NCI-H526 treated with DMSO at 0.1 percent for 48 hours (cell line): ENCODE measurements around the gene SOX11.

Experiments
- DNase-seq: peaks from one replicate; lab custom pipeline; 2025; lab: John Stamatoyannopoulos, UW

SOX11 gene

DNA sequence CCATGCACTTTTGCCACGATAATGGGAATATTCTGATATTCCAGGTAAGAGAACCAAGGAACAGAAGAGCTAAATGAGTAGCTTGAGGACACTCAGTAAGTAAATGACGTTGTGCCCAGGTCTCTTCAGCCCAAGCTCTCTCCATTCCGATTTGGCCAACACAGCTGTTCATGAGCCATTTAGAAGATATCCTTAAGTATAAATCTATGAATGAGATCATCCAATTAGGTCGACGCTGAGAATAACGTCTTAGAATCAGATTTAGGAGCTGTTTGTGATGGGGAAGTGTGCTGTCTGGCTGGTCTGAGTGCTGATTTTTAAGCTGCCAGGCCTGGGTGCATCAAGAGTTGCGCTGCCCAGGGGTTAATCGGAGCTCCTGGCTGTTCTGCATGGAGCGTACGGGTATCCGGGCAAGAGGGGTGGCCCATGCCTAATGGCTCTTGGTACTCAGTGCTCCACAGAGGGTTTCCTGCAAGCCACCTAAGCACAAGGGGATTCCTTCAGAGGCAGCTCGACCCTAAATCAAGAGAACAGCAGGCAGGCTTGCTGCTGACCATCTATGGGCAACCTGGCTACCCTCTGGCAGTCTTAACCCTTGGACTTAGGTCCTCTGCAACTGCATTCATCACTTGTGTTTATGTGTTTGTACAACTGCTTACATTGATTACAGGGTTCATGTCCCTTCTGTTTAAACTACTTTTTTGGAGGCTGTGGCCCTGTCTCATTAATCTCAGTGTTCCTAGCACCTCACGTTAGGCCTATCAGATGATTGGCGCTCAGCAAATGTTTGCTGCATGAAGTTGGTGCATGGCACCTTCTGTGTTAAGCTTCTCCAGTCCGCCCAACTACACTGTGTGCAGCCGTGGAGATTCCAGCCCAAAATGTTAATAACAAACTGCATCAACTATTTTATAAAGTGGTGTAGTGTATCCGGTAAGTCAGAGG lies 31.9 kb downstream of the SOX11 start:
- no peak for DNase-seq

DNA sequence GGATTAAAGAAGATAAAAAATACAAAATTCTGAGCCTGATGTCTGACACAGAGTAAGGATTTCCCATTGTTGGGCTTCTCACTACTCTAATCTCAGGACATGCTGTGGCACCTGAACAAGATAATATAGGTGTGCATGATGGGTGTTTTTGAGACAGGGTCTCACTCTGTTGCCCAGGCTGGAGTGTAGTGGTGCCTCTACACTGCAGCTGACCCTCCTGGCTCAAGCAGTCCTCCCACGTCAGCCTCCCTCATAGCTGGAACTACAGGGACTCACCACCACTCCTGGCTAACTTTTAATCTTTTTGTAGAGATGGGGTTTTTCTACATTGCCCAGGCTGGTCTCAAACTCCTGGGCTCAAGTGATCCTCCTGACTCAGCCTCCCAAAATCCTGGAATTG lies 32.9 kb downstream of the SOX11 start:
- DNase-seq, result no peak

DNA sequence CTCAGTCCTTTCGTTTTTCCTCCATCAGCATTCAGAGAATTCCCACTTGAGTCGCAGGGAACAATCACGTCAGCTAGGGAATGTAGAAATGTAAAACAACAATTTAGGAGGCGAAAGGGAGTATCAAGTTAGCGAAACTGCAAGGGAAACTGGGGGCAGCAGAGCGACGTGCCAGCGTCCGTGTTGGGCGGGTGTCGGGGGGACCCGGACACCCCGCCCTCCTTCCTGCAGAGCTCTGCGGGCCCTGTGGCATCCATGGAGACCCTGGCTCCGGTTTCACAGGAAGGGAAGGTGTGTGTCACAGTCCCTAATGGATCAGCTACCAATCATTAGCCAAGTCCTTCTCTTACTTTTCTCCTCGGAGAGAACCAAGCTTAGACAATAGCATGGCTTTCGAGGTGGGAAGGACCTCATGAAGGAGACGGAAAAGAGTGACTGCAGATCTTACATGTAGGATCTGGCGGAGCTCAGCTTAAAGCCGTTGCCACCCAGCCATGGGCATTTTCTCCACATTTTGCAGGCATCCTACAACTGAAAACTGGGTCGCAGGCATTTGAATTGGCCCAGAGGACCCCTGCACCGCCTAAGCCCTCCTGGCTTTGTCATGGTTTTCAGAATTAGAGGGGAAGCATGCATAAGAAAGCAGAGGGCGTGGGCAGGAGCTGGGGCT lies 33.7 kb downstream of the SOX11 start:
- DNase-seq, result no peak

DNA sequence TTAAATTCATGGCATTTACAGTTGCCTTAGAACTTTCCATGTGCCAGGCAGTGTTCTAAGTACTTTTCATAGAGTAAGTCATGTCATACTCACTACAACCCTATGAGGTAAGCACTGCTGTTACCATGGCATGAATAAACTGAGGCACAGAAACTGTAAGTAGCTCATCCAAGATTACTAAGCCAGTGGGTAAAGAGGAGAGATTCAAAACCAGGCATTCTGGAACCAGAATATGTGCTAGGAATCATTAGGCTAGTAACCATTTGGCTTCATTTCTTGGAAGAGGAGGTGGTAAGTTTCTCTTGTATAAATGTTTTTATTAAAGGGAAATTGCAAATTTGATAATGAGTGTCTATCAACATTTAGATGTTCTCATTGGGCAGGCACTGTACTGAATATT lies 35.1 kb downstream of the SOX11 start:
- DNase-seq, result no peak

DNA sequence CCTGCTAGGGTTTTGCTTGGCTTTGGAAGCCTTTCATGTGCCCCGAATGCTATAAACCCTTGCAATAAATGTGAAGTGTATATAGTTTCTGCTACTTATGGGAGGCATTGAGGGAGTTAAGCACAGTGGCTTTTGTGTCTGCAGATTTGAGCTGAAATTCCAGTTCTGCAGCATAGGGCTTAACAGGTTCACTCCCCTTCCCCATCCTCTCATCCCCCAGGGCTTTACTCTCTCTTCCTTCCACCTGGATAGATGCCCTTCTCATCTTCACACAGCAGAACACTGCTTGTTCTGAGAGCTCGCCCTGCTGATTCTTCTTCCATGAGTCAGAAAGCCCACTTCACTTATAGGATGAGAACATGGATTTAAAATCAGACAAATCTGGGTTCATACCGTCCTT lies 37.2 kb downstream of the SOX11 start:
- DNase-seq, result no peak

DNA sequence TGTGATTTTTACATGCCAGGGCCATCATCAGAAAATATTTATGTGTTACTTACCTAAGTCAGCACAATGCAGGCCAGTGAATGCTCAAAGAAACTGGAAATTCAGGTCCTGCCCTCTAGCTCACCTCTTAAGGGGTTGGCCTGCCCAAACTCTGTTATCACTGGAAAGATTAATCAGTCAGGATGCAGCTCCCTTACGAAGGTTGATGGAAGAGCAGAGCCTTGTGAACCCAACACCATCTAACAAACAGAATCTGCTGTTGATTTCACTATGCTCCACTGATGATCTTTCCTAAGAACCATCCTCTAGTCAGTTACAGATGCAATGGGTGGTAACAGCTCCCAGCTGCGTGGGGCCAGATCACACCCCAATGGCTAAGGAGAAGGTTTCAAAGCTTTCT lies 38.2 kb downstream of the SOX11 start:
- no peak for DNase-seq

DNA sequence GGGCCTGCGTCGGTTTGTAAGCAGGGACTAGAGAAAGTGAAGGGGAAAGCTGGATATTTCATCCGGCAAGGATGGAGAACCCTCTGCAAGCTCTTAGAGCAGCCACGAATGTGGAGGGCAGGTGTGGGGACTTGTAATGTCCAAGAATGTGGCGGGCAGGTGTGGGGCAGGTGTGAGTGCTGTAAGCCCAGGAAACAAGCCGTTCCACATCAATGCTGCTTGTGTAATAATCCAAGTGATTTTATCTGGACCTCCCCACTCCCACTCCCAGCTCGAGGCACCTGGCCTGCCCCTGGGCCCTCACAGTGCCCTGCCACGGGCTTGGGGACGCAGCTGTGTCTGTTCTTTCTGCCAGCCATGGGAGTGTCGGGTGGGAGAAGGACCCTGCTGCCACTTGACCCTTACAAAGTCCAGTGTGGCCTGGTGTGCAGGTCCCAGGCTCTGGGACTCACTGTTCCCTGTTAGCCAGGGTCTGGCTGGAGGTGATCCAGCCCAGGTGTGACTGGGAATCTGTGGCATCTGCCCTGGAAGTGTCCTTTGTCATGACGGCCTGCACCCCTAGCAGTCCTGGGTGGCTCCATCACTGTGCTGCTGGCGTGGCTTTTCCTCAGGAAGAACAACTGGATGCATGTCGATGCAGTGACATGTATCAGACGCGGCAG lies 42.8 kb downstream of the SOX11 start:
- no peak for DNase-seq

DNA sequence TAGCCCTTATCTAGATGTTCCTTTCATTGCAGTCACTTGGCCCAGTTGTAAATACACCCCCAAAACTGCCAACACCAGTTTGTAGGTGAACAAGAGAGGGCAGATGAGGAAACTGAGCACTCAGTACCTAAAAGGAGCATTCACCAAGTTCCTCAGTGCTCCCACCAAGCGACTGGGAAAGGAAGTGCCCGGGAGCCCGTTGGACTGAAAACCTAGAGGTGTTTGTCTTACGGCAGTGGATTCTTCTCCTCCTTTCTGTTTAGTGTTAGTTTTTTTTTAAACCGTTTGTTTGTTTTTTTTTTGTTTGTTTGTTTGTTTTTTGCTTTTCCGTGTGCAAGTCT lies 43.3 kb downstream of the SOX11 start:
- DNase-seq, result no peak

DNA sequence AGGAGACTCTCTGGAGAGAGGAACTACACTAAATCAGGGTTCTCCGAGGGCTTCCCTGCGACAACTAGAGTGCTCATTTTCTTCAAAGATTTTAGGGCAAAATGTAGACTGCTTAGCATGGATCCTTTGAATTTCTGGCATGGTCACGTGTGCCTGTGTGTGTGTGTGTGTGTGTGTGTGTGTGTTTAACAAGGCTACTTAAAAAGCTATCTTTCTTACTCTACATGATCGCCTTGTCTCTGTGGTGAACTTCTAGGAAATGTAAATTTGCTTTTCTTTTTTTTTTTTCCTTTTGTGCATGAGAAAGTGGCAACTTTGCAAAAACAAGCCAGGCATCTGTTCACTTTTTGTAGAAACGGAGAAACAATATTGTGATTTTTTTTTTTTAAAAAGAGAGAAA lies 43.9 kb downstream of the SOX11 start:
- no peak for DNase-seq

DNA sequence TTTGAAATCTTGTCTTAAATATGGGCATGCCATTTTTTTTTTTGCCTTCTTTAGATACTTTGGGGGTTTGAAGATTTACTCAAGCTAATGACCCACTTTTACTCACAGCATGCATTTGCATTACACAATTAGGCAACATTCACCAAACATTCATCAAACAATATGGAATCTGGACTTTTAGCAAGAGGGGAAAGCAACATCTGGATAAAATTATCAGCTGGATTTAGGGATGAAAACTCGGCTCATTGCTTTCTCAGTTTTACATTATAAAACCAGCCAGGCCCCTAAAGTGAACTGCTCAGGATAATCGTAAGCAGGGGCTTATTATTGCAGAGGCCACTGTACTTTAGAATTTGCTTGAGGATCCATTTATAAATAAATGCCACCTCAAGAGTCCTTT lies 44.7 kb downstream of the SOX11 start:
- DNase-seq, result no peak

DNA sequence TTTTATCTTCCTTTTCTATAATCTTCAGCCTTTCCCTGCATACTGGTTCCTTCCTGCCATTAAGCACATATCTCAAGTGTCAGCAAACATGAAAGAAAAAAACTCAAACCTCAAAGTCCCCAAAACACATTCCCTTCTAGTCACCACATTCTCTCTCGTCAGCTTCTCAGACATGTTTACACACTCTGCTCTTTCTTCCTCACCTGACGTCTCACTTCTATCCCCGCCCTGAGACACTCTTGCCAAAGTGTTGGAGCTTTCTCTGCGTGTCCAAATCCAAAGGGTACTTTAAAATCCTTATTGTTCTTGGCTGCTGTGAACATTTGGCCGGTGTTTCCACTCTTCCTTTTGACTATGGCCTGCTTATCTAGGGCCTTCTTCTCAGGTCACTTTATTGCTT lies 47.9 kb downstream of the SOX11 start:
- no peak for DNase-seq

DNA sequence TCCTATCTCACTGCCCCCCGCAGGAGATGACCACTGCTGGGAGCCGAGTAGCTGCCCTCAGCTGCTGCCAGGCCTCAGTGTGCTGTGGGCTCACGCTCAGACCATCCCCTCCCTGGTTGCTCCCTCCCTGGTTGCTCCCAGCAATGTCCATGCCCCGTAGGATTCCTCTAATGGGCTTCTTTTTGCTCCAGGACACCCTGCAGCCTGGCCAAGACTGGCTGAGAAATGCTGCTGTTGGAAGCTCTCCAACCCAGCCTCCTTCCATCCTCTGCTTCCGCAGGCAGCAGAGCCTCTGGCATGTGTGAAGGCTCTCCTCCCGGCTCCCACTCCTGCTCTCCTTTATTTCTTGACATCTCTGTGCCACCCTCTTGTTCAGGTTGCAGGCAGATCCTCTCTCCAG lies 48.6 kb downstream of the SOX11 start:
- DNase-seq, result no peak

DNA sequence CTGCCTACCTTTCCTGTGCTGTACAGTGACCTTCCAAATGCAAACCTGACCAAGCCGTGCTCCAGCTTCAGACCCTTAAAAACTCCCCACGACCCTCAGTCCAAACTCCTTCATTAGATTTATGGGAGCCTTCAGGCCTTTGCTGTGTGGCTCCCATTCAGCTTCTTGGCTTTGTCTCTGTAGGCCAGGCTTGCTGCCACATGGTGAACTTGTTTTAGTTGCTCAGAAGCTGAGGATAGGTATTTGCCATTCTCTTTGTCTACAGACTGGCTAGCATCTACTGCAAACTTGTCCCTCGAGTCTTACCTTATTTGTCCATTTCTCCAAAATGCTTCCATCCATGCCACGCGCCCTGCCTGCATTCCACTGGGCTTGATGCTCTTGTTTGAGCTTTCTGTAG lies 49.1 kb downstream of the SOX11 start:
- DNase-seq, result no peak

DNA sequence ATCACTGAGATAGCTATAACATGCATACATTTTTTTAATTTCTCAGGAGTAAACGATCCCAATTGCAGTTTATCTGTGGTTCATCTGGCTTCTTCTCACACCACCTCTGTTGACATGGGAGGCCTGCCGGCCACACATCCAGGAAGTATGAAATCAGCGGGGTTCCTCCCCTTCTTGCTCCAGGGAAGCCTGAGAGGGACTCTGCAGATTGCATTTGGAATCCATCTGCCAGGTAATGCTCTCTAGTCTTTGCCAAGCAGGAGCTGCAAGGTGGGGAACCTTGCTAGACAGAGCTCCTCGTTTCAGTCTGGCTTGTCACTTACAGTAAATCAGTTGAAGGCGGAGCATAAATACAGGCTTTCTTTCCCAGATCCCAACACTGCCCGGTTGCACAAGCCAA lies 49.9 kb downstream of the SOX11 start:
- DNase-seq, result no peak

DNA sequence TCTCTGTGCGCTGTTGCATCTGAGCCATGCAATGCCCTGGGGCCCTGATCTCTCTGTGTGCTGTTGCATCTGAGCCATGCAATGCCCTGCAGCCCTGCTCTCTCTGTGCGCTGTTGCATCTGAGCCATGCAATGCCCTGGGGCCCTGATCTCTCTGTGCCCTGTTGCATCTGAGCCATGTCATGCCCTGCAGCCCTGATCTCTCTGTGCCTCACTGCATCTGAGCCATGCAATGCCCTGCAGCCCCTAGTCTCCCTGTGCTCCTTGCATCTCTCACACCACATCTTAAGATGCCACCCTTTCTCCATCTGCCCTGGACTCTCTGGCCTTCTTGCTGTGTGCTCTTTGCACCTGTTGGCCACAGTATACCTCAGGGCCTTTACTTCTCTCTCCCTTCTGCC lies 56.2 kb downstream of the SOX11 start:
- no peak for DNase-seq

DNA sequence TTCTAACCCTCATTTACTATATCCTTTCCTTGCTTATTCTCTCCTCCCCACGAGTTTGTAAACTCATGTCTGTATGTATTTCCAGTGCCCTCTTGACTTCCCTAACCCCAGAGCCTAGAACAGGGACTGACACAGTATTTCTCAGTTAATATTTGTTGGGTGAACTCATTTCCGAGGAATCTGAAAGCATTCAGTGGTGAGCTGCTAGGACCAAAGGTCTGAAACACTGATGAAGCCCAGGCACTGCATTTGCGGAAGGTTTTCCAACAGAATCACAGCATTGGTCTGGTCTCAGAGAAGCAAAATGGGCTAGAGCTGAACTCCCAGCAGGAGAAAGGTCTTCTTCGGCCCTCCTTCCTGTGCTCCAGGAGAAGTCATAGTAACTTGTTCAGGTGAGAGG lies 56.8 kb downstream of the SOX11 start:
- no peak for DNase-seq

DNA sequence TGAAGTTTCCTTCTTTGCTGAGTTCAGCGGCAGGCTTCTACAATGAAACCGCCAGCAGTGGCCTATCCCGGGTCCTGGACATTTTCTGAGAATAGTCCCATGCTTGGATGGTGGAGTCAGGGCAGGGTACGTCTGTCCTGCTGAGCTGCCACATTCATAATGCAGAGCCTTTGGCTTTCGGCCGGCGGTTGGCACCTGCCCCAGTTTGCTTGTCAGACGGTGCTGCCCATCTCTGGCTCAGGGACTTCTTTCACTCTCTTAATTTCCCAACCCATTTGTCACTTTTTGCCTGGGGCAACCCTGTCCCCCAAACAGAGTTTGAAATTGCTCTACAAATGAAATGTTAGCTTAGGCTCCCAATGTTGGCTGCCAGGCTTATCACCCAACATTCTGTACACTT lies 57.2 kb downstream of the SOX11 start:
- DNase-seq, result no peak
